ENCODE results near the gene DLGAP4.
"Not testable (repeated sequence)": the region's sequence is repeated elsewhere in the genome, so short reads cannot be mapped to it uniquely, and the experiment has no call there.

DLGAP4 gene

DNA sequence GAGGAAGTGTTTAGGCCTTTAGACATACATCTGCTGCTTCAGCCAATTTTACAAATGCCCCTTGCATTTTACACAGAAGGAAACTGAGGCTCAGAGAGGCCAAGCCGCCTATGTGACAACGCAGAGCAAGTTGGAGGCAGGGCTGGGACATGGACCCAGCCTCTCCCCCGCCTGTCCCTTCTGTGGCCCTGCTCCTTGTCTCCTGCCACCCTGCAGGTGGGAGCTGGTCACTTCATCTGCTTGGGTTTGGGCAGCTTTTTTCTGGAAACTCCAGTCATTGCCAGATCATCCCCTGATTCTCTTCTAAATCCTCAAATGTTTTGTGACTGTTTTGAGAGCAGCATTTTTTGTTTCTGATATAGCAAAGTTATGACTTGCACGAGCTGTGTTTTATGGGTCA is 68.9 kb downstream of the DLGAP4 start:
- in situ Hi-C loops (cut with HindIII; ENCODE audit: low sequenced_read_pairs) = no loop called here
- H3K4me3 ChIP-seq (ENCODE audit: low read depth, low read length) = no peak overlapping the region
- no peak for TF ChIP-seq CTCF (IDR thresholded peaks at IDR 0.05; ENCODE audit: low read depth, low read length)
- no peak for DNase-seq (ENCODE audit: low read depth, low spot score)

DNA sequence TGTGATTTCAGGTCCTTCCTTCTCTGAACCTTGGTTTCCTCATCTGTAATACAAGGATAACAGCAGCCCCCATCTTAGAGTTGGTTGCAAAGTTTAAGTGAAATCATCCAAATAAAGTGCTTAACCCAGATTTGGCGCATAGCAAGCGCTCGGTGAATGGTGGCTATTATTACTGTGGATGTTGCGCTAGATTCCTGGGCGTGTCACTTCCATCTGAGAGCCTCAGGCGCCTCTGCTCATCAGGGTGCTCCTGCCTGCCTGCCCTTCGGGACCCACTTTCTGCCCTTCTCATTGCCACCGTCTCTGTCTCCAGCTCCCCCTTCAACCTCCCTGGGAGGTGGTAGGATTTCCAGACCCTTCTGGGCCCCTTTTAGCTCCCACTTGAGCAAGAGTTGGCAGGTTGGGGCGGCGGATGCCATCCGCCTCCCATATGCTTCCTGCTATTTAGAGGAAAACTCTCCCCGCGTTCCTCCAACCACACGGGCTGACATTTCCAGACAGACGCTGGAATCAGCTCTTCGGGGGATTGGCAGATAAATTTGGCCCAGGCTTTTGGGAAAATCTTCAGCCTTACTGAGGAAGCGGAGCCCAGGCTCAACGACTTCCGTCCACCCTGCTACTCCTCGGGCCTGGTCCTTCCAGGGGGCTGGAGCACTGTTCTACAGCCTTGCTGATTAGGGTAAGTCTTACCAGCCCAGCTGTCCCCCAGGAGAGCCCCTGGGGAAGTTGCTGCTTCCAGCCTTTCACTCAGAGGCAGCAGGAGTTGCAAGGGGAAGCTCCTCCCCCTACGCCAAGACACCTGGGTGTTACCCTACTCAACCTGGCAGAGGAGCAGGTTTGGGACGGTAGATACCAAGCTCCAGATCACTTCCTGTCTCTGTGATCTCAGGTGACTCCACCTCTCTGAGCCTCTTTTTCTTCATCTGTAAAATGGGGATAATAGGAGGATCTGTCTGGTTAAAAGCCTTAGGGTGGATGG is 71.5 kb downstream of the DLGAP4 start:
- no peak for TF ChIP-seq CTCF (IDR thresholded peaks at IDR 0.05; ENCODE audit: low read depth, low read length)
- H3K4me3 ChIP-seq (ENCODE audit: low read depth, low read length) = no peak overlapping the region
- in situ Hi-C loops (cut with HindIII; ENCODE audit: low sequenced_read_pairs) = no loop called here
- DNase-seq (ENCODE audit: low read depth, low spot score) = no peak

- TF ChIP-seq CTCF (IDR thresholded peaks at IDR 0.05; ENCODE audit: low read depth, low read length) = no peak
- in situ Hi-C loops (cut with HindIII; ENCODE audit: low sequenced_read_pairs) = no loop called here
- DNase-seq (ENCODE audit: low read depth, low spot score) = no peak
- no peak overlapping the region for H3K4me3 ChIP-seq (ENCODE audit: low read depth, low read length)
Measured at GRCh38 chr20:36378686-36379085, 72.5 kb downstream of the DLGAP4 start.

GRCh38 chr20:36379914-36380313 is 73.8 kb downstream of the DLGAP4 start:
- in situ Hi-C loops (cut with HindIII; ENCODE audit: low sequenced_read_pairs); H3K4me3 ChIP-seq (ENCODE audit: low read depth, low read length); DNase-seq (ENCODE audit: low read depth, low spot score): not testable (repeated sequence)

- in situ Hi-C loops (cut with HindIII; ENCODE audit: low sequenced_read_pairs) = no loop called here
- no peak for TF ChIP-seq CTCF (IDR thresholded peaks at IDR 0.05; ENCODE audit: low read depth, low read length)
- DNase-seq (ENCODE audit: low read depth, low spot score) = peak; percentile 19
- no peak overlapping the region for H3K4me3 ChIP-seq (ENCODE audit: low read depth, low read length)
Measured at GRCh38 chr20:36384022-36384619, 78.0 kb downstream of the DLGAP4 start.

DNA sequence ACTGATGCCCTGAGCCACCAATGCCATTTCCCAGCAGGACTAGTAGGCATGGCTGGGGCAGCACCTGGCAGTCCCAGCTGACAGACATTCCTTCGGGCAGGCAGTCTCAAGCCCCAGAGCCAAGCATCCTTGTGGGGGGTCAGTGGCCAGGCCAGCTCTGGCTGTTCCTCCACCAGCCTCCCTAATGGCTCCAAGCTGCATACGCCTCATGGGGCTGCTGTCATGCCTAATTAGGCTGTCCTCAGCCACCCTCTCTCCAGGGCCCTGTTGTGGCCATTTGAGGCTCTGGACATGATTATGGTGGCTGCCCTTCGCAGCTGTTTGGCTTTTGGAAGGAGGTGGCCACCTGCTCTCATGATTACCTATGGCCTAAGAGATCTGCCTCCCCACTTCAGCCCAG is 79.4 kb downstream of the DLGAP4 start:
- DNase-seq (ENCODE audit: low read depth, low spot score) = no peak
- in situ Hi-C loops (cut with HindIII; ENCODE audit: low sequenced_read_pairs) = no loop called here
- H3K4me3 ChIP-seq (ENCODE audit: low read depth, low read length) = no peak overlapping the region
- TF ChIP-seq CTCF (IDR thresholded peaks at IDR 0.05; ENCODE audit: low read depth, low read length) = no peak

DNA sequence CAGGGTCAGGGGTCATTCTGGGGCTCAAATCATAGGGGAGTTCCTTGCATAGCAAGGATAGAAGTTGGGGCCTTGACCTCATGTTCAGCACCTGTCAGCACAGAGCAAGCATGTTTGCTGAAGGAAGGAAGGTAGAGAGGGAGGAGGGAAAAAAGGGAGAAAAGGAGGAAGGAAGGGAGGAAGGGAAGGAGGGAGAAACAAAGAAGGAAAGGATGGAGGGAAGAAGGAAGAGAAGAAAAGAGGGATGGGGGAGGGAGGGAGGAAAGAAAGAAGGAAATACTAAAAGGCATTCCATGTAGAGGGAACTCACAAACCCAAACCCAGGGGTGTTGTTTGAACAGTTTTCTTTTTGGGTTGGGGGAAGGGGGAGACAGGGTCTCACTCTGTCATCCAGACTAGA is 80.1 kb downstream of the DLGAP4 start:
- in situ Hi-C loops (cut with HindIII; ENCODE audit: low sequenced_read_pairs) = no loop called here
- no peak for DNase-seq (ENCODE audit: low read depth, low spot score)
- H3K4me3 ChIP-seq (ENCODE audit: low read depth, low read length) = no peak overlapping the region
- TF ChIP-seq CTCF (IDR thresholded peaks at IDR 0.05; ENCODE audit: low read depth, low read length) = no peak

Measured in astrocyte of the spinal cord (primary cell).